Sigmoid colon (tissue), 4 donors: ENCODE results near the gene ARHGEF28.

Source experiments
- EP300 ChIP-seq, 4 donors: sonication (generic); formaldehyde crosslinking; IDR thresholded peaks; one replicate each; pipeline ENCODE4 v1.6.1; 2017; ENCODE audit warnings: antibody characterized with exemption in 4 of 4
- POLR2A ChIP-seq, 2 donors: fragments of 450-650 bp; IDR thresholded peaks; one replicate each; pipeline ENCODE4 v1.6.1; 2016; ENCODE audit warnings: antibody characterized with exemption in 2 of 2, mild to moderate bottlenecking in 2 of 2, moderate library complexity in 2 of 2
- POLR2AphosphoS5 ChIP-seq, 4 donors: sonication (generic); formaldehyde crosslinking; IDR thresholded peaks; one replicate each; pipeline ENCODE4 v1.6.1; 2017; ENCODE audit warnings: antibody characterized with exemption in 4 of 4
- TF ChIP-seq, protein P1 (sequence below), 4 experiments: fragments of 450-650 bp in 3 of 4; fragments of 200-600 bp in 1 of 4; IDR thresholded peaks; one replicate each; pipeline ENCODE4 v1.5.1; 2016 to 2019; ENCODE audit warnings: antibody characterized with exemption in 4 of 4, mild to moderate bottlenecking in 3 of 4, moderate library complexity in 2 of 4

GRCh38 chr5:73674669-73675004, 48.6 kb downstream of the ARHGEF28 start:
- TF ChIP-seq, protein P1, sequence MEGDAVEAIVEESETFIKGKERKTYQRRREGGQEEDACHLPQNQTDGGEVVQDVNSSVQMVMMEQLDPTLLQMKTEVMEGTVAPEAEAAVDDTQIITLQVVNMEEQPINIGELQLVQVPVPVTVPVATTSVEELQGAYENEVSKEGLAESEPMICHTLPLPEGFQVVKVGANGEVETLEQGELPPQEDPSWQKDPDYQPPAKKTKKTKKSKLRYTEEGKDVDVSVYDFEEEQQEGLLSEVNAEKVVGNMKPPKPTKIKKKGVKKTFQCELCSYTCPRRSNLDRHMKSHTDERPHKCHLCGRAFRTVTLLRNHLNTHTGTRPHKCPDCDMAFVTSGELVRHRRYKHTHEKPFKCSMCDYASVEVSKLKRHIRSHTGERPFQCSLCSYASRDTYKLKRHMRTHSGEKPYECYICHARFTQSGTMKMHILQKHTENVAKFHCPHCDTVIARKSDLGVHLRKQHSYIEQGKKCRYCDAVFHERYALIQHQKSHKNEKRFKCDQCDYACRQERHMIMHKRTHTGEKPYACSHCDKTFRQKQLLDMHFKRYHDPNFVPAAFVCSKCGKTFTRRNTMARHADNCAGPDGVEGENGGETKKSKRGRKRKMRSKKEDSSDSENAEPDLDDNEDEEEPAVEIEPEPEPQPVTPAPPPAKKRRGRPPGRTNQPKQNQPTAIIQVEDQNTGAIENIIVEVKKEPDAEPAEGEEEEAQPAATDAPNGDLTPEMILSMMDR (IDR thresholded peaks at IDR 0.05) = no peak
- TF ChIP-seq EP300 (IDR thresholded peaks at IDR 0.05) = no peak
- no peak for TF ChIP-seq POLR2A (IDR thresholded peaks at IDR 0.05)
- TF ChIP-seq POLR2AphosphoS5 (IDR thresholded peaks at IDR 0.05) = no peak
